Loucy (cell line): Measurements from ENCODE around the gene GRAMD2A.

Experiments
- CTCF ChIP-seq: fragments of 200-600 bp; sonication (generic); conservative IDR thresholded peaks from 2 replicates; pipeline ENCODE4 v1.5.1; 2014; ENCODE audit warnings: mild to moderate bottlenecking, antibody characterized with exemption, low read length
- EZH2phosphoT487 ChIP-seq: fragments of 200-600 bp; IDR thresholded peaks from 2 replicates; pipeline ENCODE4 v1.6.1; 2018; ENCODE audit warnings: antibody characterized with exemption, mild to moderate bottlenecking, moderate library complexity, borderline replicate concordance

DNA sequence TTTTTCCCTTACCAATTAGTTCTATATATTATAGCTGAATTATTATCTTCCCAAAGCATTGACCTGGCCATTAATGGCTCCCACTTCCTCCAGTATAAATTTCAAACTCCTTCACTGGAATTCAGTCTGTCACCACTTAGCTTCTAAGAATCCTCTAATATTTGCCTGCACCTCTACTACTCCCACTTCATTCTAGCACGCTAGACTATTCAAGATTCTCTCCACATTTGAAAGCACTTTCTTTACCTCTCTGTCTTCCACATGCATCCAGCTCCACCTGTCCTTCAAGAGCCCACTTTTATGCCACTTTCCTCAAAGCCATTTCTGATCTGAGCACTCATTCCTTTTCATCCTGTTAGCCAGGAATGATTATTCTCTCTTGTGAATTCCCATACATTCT is 64.4 kb downstream of the GRAMD2A start:
- TF ChIP-seq CTCF (no peak), EZH2phosphoT487 (no peak)
